Measurements from ENCODE around the gene NOP56. TPM values are rescaled to one million over a fixed set of nuclear protein-coding genes. Genes with fewer than 3 reads are reported as not detected.

The NOP56 gene
- total and polyA plus RNA-seq, 9 of the 15 experiments (the other 6 are each of a cell fraction or from before 2014, with no cell fraction given) = 295 to 697 (median 439) TPM

DNA sequence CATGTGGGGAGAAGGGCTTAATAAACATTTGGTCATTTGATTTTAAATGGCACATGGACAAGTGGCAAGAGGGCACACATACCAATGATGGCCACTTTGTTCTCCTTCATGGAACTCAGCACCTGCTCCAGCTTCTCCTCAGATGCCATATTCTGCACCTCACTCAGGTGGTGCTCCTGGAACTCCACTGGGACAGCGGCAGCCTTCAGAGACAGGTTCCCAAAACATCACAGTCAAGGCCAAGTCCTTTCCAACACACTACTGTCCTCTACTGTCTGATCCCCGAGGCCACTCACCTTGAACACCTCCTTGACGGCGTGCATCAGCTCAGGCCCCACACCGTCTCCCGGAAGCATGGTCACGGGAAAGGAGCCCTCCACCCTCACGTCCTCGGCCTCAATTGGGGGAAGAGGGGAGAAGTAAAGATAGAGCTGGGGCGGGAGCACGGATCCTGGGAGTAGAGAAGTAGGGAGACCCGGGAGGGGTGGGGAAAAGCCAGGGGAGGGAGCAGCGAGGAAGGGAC, 11.0 kb downstream of the NOP56 start (continued):
- TF ChIP-seq, protein P1, sequence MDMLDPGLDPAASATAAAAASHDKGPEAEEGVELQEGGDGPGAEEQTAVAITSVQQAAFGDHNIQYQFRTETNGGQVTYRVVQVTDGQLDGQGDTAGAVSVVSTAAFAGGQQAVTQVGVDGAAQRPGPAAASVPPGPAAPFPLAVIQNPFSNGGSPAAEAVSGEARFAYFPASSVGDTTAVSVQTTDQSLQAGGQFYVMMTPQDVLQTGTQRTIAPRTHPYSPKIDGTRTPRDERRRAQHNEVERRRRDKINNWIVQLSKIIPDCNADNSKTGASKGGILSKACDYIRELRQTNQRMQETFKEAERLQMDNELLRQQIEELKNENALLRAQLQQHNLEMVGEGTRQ (CRISPR knock-in tag; IDR thresholded peaks at IDR 0.05) = no peak
- TF ChIP-seq BHLHE40 (IDR thresholded peaks at IDR 0.05; ENCODE audit: low read length) = no peak
- TF ChIP-seq, protein P2, sequence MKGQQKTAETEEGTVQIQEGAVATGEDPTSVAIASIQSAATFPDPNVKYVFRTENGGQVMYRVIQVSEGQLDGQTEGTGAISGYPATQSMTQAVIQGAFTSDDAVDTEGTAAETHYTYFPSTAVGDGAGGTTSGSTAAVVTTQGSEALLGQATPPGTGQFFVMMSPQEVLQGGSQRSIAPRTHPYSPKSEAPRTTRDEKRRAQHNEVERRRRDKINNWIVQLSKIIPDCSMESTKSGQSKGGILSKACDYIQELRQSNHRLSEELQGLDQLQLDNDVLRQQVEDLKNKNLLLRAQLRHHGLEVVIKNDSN (CRISPR knock-in tag; IDR thresholded peaks at IDR 0.05) = no peak

DNA sequence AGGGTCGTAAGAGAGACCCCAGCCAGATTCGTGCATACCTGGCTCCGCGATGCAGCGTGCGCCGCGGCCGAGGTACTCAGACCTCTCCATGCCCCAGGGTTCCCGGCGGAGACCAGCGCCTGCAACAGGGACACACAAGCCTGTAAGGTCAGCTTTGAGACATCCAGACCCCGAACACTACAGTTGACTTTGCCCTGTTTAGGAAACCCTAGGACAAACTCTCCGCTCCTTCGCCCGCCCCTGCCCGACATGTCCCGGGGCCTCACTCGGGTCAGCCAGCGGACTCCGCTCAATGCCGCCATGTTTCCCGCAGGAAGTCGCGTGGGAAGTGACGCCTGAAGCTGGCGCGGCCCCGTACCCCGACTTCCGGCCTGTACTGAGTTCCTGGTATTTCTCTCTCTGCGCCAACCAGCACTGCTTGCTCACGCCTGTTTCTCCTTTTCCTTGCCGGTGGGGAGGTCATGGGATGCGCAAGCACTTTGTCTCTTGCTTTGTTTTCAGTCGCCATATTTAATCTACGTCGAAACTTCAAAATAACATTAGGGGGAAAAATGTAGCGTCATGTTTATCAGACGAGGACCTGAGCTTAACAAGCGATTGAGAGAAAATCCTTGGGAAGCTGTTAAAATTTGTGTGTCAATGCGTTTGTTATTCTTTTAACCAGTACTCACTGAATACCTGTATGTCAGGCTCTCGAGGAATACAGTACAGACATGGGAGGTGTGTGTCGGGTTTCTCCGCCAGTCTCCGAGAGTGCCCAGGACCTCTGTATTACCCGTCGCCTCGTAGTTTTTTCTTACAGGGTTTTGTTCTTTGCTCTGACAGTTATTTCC, 11.7 kb downstream of the NOP56 start, which contains the start of gene IDH3B:
Gene IDH3B (minus strand): TSS at position 330 of the 833 bp plus-strand sequence. CDS start 28 bp downstream, at position 302.
- H3K36me3 ChIP-seq (ENCODE audit: control insufficient read depth, insufficient read depth, low read length) = peaks cover 37% of the 10 kb centered on the region
- ChIA-PET CTCF (ENCODE audit: low intra/inter-chr PET ratio) (interaction anchor here (0.7 kb wide), 1 partner anchor 138 kb away, joined by 3 read pairs; no protein-coding TSS in a partner anchor), POLR2A (interaction anchor here (0.6 to 2.2 kb wide), 8 partner anchors 10 to 349 kb away, joined by 3 to 46 read pairs (median 4); partner anchors contain the start of gene NOP56)
- WGBS (ENCODE audit: insufficient coverage, low coverage, missing lambda C conversion rate) = 5% methylated on average over 32 of the region's 49 CpGs
- no peaks in the 10 kb centered on the region for H4K20me1 ChIP-seq (replicated peaks; ENCODE audit: control insufficient read depth, insufficient read depth, low read length)
- peaks cover 0 to 2% of the 10 kb centered on the region in 2 experiments; a peak in 2 of 5 replicates for H3K4me1 ChIP-seq (replicated peaks in 1 of 2; ENCODE audit: control insufficient read depth in 2 of 2, insufficient read depth in 2 of 2, low read length in 2 of 2)
- no peaks in the 10 kb centered on the region for H3K27me3 ChIP-seq (ENCODE audit: control insufficient read depth in 2 of 2, insufficient read depth in 2 of 2, low read length in 2 of 2)
- in situ Hi-C loops (cut with MboI) (no loop called here), intact Hi-C loops (cut with micrococcal nuclease) (no loop called here)
- peak within 1 kb of the TSS; percentile 90 to 96 for H3K9ac ChIP-seq (ENCODE audit: insufficient read depth in 1 of 2, low read depth in 2 of 2, low read length in 2 of 2)
- peak; percentile 97 for ATAC-seq
- peak; percentile 73 to 90 (median 78) for DNase-seq (ENCODE audit: extremely low read depth in 1 of 4, low spot score in 3 of 4)
- H3K79me2 ChIP-seq (ENCODE audit: control insufficient read depth, insufficient read depth, low read length) = peaks cover 16% of the 10 kb centered on the region
- FAIRE-seq = peak; percentile 94
- peak within 1 kb of the TSS; percentile 58 for H3K4me3 ChIP-seq
- H3K4me2 ChIP-seq (ENCODE audit: insufficient read depth, low read length) = peak within 1 kb of the TSS; percentile 97
- TSS peak; percentile 99 for BruUV-seq (replicated peaks)
- peak within 1 kb of the TSS; percentile 78 for H2AFZ ChIP-seq (ENCODE audit: low read depth, low read length)
- no peaks in the 10 kb centered on the region for H3K9me3 ChIP-seq (replicated peaks; ENCODE audit: control insufficient read depth, insufficient read depth, low read depth, low read length)
- H3K9me1 ChIP-seq (ENCODE audit: control insufficient read depth, insufficient read depth, low read length) = no peaks in the 10 kb centered on the region
- H3K27ac ChIP-seq (ENCODE audit: extremely low read depth, low read depth, low read length) = peak within 1 kb of the TSS; percentile 95
- peak; percentile 24; the same call in 1 of the 2 replicates for TF ChIP-seq MXI1 (IDR thresholded peaks at IDR 0.05; ENCODE audit: low read depth, low read length)
- peak in 1 of 2 experiments; percentile 48; a peak in 1 of 4 replicates for TF ChIP-seq ARNT (IDR thresholded peaks at IDR 0.05)
- TF ChIP-seq, protein P3, sequence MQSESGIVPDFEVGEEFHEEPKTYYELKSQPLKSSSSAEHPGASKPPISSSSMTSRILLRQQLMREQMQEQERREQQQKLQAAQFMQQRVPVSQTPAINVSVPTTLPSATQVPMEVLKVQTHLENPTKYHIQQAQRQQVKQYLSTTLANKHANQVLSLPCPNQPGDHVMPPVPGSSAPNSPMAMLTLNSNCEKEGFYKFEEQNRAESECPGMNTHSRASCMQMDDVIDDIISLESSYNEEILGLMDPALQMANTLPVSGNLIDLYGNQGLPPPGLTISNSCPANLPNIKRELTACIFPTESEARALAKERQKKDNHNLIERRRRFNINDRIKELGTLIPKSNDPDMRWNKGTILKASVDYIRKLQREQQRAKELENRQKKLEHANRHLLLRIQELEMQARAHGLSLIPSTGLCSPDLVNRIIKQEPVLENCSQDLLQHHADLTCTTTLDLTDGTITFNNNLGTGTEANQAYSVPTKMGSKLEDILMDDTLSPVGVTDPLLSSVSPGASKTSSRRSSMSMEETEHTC (IDR thresholded peaks at IDR 0.05) = 0 out of 2 replicates have a peak, but pooled peaks have one; percentile 32
- 0 out of 2 replicates have a peak, but pooled peaks have one; percentile 15 for TF ChIP-seq DPF2 (IDR thresholded peaks at IDR 0.05)

Measured in K562 (cell line).